ENCODE measurements around the gene MYO16.
"Not testable (repeated sequence)": the region's sequence is repeated elsewhere in the genome, so short reads cannot be mapped to it uniquely, and the experiment has no call there.

The MYO16 gene

DNA sequence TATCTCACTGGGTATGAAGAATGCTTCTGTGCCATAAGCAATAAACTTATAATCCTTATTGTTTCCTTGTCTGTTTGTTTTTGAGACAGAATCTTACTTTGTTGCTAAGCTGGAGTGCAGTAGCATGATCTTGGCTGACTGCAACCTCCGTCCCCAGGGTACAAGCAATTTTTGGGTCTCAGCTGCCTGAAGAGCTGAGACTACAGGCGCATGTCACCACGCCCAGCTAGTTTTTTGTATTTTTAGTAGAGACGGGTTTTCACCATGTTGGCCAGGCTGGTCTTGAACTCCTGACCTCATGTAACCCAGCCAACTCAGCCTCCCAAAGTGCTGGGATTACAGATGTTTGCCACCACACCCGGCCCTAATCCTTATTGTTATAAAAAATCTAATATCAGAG, 112.5 kb downstream of the MYO16 start:
- no peak for DNase-seq (ENCODE audit: extremely low read depth in 1 of 2, low read depth in 1 of 2)

DNA sequence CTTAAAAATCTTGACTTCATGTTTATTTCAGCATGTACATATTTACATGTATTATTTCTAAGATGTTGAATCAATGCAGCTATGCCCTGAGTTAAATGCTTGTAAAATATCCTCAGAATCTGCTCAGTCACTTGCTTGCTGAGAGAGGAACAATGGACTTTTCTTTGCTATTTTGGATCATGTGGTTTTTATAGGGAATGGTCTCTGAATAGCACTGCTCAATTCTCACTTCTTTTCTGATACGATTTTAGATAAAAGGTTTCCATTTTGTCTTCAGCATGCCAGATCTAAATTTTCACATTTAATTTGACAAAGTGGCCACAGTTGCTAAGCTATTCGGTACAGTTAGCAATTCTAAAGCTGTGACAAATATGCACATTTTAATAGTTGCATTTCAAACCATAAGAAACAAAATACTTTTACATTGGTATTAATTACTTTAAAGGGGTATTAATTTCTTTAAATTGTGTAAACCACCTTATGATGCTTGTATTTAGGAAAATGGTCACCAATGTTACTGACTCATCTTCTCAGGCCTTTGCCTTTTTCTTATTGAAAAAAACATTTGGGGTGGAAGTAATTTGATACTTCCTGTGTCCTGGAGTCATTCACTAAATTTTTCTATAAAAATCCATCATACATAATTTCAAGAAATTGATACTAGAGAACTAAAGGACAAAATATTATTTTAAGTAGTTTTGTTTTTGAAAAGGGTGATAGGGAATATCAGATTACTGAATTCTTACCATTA, 113.5 kb downstream of the MYO16 start:
- no peak for DNase-seq (ENCODE audit: extremely low read depth in 1 of 2, low read depth in 1 of 2)

DNA sequence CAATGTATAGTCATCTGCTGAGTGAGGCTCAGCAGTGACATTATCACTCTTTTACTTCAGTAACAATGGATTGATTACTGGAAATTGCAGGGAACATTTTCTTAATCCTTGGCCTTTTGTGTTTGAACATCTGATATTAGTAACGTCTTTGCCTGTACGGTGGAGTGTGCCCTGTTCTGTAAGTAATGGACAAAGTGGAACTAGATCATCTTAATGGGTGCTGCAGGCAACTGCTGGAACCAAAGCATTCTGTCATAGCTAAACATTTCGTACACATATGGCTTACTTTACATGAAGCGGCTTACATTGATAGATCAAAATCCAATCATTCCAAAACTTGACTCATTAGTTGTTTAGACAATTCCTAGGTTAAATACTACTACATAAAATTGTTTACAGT, 114.1 kb downstream of the MYO16 start:
- DNase-seq (ENCODE audit: extremely low read depth in 1 of 2, low read depth in 1 of 2) = no peak

DNA sequence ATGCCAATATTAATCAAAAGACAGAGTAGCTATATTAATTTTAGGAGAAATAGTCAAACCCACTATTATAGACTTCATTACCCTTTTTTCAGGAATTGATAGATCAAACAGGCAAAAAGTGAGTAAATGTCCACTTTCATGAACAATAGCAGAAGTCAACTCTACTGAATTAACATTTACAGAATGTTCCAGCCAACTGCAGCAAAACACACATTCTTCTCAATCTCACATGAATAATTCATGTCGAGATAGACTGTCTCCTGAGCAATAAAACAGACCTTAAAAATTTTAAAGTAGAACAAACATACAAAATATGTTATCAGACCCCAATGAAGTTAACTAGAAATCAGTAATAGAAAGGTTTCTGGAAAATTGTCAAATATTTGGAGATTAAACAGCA, 118.4 kb downstream of the MYO16 start:
- no peak for DNase-seq (ENCODE audit: extremely low read depth in 1 of 2, low read depth in 1 of 2)

DNA sequence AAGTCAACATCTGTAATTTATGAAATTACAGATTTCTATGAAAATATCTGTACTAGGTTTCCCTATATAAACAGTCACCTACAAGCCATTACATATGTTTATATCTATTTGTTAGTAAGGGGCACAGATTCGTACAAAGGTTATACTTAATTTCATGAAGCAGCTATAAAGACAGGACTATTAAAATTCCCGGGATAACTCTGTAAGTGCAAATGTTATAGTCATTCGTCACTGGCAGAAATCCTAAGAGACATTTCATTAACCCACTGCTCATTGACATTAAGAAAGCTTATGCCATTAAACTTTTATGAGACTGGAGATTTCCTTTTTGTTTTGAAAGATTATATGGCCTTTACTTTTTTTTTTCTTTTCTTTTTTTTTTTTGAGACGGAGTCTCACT, 122.9 kb downstream of the MYO16 start:
- DNase-seq (ENCODE audit: extremely low read depth in 1 of 2, low read depth in 1 of 2) = no peak

DNA sequence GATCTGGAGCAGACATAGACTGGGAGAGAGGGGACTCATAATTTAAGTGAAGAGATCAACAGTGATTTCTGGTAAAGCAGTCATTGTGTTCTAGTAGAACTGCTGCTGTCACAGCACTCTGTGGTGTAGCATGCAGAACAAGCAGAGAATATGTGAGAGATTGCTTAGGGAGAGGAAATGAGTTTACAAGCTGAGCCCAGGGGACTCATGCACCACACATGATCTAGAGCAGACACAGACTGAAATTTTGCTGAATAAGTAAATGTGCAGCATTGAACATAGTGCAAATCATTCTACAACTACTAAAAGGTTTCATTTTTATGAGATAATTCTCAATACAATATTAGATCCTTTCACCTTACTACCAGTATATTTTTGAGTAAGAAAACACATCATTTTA, 125.7 kb downstream of the MYO16 start:
- DNase-seq (ENCODE audit: extremely low read depth in 1 of 2, low read depth in 1 of 2) = no peak

DNA sequence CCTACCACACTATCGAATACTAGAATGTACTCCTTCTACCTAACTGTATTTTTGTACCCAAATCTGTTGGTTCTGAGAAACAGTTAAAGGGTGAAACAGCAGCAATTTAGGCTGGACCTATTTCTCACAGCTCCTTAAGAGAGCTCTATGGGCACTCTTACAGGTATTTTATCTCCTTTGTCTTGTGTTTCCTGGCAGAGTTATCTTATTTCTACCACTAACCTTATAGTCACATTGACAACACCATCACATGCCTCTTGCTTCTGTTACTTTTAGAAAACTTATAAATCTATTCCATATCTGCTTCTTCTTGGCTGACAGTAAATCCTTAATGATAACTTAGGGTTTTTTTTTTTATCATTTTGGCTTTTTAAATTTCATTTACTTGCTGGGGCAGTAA, 130.7 kb downstream of the MYO16 start:
- DNase-seq (ENCODE audit: extremely low read depth in 1 of 2, low read depth in 1 of 2) = no peak

DNA sequence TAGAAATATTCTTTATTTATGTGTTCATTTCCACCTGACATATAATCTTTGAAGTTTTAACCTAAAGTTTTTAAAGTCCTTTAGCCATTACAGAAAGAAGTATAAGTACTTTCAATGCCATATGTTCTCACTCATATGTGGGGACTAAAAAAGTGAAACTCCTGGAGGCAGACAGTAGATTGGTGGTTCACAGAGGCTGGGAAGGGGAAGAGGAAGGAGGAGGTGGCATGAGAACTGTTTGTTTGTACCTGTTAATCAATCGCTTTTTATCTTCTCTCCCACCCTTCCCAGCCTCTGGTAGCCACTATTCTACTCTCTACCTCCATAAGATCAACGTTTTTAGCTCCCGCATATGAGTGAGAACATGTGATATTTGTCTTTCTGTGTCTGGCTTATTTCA, 131.1 kb downstream of the MYO16 start:
- no peak for DNase-seq (ENCODE audit: extremely low read depth in 1 of 2, low read depth in 1 of 2)

DNA sequence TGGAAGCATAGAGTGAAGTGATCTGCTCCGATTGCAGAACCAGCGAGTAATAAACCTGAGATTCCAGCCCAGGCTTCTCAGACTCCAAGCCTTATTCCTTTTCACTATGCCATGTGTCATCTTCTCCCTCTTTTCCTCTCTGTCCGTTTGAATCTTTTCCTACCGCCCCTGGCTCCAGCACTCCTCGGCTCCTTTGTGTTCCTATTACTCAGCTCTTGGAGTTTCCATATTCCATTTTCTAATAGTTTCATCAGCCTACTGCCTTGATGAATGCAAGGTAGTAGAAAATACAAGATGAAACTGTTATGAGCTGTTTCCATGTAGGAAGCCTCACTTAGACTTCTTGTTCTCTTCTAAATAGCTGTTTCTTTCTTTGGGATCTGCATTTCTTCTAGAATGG, 138.6 kb downstream of the MYO16 start:
- no peak for DNase-seq (ENCODE audit: extremely low read depth in 1 of 2, low read depth in 1 of 2)

DNA sequence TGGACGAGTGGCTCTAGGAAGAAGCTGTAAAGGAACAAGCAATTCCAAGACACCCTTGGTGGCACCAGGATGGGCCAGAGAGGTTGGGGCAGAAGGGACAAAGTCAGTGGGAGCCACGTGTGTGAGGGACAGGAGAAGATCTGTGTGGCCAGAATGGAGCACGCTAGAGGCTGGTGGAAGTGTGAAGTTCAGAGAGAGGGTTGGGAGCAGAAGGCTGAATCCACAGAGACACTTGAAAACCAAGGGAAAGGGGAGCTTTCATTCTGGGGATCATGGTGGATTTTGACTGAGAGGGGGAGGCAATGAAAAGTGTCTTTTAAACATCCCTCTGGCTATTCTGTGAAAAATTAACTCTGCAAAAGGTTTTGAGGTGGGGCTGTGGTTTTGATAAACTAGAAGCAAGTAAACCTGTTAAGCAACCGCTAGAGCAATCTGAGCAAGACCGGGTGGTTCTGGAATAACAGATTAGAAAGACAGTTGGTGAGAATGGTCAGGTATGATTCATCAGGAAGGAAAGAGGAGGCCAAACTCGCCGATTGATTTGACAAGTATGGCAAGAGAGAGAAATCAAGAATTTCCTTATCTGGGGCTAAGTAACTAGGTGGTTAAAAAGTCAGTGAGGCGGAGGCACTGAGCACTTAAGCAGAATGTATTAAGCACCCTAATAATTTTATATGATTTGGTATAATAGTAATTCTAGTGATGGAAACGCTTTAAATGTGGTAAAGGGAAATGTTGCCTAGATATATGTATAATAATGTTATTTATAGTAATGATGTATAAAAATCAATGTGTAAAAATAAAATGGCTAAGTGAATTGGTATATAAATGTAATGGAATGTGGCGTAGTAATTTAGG, 140.0 kb downstream of the MYO16 start:
- no peak for DNase-seq (ENCODE audit: extremely low read depth in 1 of 2, low read depth in 1 of 2)

DNA sequence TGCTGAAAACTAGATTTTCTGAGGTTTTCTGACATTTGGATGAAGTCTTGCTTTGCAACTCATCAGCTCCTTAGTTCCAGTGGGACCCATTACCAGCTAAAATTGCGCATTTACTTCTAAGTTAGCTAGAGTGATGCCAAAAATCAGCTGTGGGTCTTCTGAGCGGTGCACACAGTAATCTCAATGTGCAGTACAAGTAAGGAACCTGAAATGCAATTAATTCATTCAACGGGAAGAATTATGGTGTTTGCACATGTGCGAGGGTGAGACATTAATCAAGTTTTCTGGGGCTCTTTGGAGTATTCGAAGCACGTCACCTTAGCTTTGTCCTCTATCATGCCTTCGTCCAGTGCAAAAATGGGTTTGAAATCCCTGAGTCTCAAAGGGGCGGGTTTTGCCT, 146.2 kb downstream of the MYO16 start:
- DNase-seq (ENCODE audit: extremely low read depth in 1 of 2, low read depth in 1 of 2) = no peak

DNA sequence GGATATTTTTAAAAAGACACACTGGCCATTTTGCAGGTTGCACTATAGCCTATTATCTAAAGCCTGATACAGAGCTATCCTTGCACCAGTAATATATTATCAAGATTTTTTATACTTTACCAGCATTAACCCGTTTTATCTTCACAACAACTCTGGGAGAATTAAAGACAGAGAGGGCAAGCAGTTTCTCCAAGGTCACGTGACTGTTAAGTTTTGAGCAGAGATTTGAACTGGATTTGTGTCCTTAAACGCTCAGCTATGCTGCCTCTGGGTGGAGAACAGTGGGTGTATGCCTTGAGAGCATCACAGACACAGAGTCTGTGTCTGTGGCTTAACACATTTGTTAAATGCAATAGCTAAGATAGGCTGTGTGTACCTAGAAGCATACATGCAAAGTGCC, 147.2 kb downstream of the MYO16 start:
- no peak for DNase-seq (ENCODE audit: extremely low read depth in 1 of 2, low read depth in 1 of 2)

DNA sequence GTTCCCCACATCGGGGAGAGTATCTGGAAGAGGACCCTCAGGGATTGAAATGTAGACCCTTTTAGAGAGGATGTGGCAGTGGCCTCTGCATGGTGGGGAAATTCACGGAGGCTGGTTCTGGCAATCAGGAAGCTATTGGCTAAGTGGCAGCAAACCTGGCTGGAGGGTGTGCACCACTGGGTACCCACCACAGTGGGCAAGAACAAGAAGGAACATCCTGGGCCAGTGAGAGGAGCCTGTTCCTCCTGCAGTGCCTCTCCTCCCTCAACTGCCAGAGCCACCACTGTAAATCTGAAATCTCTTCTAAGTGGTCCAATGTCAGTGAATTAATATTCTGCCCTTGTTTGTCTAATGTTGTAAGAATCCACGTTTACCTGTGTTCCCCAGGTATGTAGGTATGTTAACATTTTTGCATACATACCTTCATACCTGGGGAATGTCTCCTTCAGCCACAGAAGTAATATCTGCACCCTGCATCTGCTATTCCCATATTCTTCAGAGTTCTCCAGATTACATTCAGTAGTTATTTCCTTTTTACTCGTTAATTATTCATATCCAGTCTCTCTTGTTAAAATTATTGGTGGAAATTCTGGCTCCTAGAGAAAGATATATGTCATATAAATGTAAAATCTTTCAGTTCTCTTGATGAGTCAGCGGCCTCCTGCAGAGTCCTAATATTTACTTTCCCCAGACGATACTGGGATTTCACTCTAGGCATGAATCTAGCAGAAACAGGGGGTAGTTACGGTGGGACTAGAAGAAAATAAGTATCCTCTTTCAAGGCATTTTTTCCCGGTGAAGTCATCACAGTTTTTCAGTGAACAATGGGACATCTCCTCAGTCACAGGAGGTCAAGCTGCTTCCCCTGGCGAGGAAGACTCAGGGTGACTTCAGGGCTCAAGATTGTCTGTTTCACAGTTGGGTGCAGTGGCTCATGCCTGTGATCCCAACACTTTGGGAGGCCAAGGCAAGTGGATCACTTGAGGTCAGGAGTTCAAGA, 148.3 kb downstream of the MYO16 start:
- no peak for DNase-seq (ENCODE audit: extremely low read depth in 1 of 2, low read depth in 1 of 2)

DNA sequence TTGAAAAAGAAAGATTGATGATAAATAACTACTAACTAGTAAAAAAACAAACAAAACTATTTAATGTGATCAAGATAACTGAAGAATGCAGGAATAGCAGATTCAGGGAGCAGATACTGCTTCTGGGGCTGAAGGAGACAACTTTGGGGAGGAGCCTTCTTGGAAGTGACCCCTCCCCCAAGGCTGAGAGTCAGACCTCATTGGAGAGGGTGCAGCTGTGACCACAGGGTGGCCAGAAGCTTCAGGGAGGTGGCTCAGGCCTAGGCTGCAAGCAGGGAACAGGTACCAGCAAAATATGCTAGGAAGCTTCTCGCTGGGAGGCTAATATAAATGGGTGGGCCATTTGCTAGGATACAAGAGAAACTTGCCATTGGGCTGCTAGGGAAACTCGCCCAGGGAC, 149.9 kb downstream of the MYO16 start:
- no peak for DNase-seq (ENCODE audit: extremely low read depth in 1 of 2, low read depth in 1 of 2)

DNA sequence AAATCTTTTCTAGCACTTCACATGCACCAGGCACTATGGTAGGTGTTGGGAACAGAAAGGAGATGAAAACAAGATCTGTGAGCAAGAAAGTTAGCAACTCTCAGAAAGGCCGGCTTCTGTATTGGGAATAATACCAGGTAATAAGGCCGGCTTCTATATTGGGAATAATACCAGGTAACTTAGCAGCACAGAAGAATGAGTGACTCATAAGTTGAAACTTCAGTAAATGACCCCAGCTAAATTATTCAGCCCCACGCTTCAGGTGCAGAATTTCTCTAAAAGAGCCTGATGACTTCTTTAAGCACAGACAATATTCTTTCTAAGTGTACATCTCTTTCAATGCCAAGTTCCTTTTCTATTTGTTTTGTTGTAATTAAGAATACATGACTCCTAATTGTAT, 151.3 kb downstream of the MYO16 start:
- no peak for DNase-seq (ENCODE audit: extremely low read depth in 1 of 2, low read depth in 1 of 2)

DNA sequence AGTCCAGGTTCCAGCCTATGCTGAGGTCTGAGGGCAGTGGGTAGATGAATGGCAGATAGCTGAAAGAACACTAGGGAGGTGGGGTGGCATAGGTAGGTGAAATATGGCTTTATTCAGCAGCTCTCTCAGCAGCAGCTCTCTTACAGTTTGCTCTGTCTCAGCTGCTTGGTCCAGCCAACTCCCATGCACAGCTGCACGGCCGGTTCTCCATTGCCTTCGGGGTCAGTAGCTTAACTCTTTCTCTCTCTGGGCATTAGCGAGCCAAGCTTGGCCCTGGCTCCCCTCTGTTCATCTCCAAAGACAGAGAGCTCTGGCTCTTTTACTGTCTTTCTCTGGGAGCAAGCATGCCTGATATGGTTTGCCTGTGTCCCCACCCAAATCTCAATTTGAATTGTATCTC, 151.9 kb downstream of the MYO16 start:
- DNase-seq (ENCODE audit: extremely low read depth in 1 of 2, low read depth in 1 of 2) = no peak

DNA sequence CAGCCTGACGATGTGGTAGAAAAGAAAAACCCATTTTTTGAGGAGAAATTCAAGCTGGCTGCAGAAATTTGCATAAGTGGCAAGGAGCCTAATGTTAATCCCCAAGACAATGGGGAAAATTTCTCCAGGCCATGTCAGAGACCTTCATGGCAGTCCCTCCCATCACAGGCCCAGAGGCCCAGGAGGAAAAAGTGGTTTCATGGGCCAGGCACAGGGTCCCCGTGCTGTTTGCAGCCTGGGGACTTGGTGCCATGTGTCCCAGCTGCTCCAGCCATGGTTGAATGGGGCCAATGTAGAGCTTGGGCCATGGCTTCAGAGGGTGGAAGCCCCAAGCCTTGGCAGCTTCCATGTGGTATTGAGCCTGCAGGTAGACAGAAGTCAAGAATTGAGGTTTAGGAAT, 153.1 kb downstream of the MYO16 start:
- not testable (repeated sequence) for DNase-seq (ENCODE audit: extremely low read depth in 1 of 2, low read depth in 1 of 2)

DNA sequence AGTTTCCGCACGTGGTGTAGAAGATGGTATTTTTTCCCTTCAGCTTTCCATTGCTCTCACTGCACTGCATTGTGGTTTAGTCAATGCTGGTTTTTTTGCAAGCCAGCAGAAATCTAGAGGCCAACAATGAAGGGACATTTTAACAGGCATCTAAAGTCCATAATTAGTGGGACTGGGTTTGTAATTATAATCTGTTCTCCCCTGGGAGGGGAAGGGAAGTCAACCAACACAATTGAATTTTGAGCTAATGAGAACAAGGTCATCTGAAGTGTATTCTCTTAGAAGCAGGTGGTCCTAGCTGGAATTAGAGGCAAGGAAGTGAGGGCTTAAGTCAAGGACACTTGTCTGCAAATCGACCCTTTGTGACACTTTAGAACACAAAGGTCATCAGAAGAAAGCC, 156.4 kb downstream of the MYO16 start:
- no peak for DNase-seq (ENCODE audit: extremely low read depth in 1 of 2, low read depth in 1 of 2)

DNA sequence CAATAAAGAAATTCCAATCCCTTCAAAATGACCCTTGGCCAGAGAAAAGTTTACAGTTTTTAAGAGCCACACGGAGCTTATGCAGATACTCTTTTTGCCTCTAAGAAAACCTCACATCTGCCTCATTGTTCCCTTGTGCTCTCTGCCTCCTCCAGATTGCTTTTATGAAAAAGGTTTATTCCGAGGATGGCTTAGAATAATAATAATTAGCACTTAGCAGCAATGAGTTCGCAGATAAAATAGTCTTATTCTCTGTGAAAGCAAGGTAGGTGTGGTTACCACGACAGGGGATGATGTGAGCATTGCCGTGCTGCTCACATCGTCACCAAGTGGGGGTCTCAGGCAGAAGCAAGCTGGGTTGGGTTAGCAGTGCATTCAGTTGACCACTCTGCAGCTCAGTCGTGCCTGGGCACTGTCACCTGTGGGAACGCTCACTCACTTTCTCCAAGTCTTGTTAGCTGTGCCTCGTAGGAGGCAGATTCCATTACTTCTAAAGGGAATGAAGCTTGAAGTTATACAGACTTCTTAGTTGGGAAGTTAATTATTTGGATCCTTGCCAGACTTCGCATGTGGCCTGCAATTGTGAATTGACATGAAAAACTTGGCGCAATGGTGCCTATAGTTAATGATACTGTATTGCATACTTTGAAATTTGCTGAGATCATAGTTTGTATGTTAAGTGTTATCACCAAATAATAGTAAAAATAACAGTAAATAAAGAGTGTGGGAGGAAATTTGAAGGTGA, 157.2 kb downstream of the MYO16 start:
- no peak for DNase-seq (ENCODE audit: extremely low read depth in 1 of 2, low read depth in 1 of 2)

DNA sequence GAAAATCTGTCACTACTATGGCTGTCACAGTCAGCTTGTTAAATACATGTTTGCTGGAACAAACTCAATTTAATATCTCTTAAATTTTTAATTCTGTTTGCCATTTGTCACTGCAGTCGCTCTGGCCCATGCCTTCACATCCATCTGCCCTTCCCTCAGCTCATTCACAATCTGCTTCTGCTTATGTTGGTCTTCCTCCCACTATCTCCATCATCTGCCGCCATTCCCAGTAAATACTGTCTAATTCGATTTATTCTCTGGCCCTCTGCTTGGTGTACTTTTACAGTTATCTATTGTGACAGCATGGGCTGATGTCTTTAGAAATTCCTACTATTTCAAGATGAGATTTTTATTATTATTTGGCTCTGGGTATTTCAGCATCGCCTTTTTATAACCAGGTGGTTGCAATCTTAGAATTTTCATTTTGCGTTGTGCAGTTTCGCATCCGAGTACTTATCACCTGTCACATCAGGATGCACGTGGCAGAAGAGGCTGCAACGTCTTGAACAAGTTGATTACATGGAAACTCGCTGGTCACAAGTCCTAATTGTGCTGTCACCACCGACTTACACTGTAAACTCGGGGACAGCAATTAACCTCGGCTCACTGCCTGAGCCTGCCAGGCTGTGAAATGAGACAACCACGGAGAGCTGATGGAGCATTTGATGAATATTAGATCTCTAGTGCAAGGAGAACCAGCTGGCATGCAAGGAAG, 158.4 kb downstream of the MYO16 start:
- no peak for DNase-seq (ENCODE audit: extremely low read depth in 1 of 2, low read depth in 1 of 2)

All from stimulated activated CD8-positive, alpha-beta memory T cell treated with anti-CD3 and anti-CD28 coated beads, Interleukin-7, amount 100 ng/mL, for 48 hours (primary cell).